CD4-positive, alpha-beta T cell treated with Interleukin-4 for 4 hours (primary cell): ENCODE measurements around the gene FBRSL1.
"Not testable (repeated sequence)": the region's sequence is repeated elsewhere in the genome, so short reads cannot be mapped to it uniquely, and the experiment has no call there.

Source experiments
- DNase-seq: peaks from one replicate; pipeline ENCODE4 v3.0.0-alpha.2; 2020

FBRSL1 gene

DNA sequence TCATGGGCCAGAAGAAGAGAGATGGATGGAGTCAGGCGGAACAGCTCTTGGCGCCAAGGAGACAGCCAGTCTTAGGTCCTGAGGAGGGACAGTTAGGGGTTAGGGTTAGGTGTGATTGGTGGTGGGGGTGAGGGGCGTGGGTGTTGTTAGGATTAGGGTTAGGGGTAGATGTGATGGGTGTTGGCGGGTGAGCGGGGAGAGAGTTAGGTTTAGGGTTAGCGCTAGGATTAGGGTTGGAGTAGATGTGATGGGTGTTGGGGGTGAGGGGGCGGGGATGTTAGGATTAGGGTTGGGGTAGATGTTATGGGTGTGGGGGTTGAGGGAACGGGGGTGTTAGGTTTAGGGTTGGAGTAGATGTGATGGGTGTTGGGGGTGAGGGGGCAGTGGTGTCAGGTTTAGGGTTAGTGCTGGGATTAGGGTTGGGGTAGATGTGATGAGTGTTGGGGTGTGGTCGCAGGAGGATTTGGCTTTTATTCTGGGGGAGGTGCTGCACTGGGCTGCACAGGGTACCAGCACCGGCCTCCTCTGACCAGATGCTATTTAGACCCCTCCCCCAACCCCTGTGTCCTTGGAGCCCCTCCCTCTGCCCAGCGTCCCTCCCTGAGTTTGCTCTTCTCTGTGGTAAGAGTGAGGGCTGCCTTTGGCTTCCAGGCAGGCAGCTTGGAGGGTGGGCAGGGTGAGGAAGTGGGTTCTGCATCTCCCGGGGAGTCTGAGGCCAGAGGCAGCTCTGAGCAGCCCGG is 35.6 kb upstream of the FBRSL1 start:
- DNase-seq, result no peak

DNA sequence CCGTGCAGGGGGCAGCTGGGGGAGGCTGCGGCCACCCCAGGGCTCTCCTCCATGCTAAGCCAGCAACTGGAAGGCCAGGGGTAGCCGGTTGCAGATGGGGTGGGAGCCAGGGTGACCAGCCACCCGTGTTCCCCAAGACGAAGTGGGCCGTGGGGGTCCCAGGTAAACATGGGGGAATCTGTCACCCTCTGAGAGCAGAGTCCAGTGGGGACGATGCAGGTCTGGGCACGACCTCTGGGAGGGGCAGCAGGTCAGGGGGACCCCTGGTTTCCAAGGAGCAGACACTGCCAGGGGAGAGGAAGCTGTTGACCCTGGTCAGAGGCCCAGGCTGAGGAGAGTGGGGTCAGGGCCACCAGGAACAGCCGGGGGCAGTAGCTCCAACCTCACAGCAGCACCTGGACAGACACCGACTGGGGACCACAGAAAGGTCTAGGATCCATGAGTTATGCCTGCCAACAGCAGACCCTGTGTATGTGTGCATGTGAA is 35.0 kb upstream of the FBRSL1 start:
- DNase-seq, result no peak

DNA sequence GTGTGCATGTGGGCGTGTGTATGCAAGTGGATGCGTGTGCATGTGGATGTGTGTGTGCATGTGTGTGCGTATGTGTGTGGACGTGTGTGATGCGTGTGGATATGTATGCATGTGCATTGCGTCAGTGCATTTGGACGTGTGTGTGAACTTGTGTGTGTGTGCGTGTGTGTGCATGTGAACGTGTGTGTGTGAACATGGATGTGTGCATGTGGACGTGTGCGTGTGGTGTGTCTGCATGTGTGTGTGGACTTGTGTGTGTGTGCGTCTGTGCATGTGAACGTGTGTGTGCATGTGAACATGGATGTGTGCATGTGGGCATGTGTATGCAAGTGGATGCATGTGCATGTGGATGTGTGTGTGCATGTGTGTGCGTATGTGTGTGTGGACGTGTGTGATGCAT is 34.4 kb upstream of the FBRSL1 start:
- no peak for DNase-seq

DNA sequence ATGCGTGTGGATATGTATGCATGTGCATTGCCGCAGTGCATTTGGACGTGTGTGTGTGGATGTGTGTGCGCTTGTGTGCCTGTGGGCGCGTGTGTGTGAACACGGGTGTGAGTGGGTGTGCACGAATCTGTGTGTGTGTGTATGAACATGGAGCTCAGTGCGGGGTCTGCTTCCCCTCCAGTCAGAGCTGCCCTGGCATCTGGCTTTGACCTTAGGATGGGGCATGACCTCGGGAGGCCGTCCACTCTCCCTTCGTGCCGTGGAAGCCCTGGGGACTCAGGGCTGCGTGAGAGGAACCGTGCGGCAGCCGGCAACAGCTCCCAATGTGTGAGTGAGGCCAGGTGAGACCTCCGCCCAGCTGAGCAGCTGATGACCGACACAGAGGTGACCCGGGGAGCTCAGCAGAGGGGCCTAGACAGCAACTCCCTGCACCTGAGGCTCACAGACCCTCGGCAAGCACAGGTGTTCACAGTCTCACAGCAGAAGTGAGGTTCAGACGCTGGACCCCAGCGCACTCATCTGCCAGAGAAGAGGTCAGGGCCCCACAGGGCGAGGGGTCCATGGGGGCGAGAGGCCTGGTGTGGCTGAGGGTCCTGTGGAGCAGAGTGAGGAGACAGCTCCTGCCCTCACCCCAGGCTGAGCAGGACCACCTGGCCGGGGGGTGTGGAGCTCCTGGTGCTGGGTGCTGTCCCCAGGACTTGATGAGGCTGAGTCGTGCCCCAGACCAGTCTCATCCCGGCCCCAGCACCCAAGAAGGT is 33.6 kb upstream of the FBRSL1 start:
- DNase-seq, result no peak

DNA sequence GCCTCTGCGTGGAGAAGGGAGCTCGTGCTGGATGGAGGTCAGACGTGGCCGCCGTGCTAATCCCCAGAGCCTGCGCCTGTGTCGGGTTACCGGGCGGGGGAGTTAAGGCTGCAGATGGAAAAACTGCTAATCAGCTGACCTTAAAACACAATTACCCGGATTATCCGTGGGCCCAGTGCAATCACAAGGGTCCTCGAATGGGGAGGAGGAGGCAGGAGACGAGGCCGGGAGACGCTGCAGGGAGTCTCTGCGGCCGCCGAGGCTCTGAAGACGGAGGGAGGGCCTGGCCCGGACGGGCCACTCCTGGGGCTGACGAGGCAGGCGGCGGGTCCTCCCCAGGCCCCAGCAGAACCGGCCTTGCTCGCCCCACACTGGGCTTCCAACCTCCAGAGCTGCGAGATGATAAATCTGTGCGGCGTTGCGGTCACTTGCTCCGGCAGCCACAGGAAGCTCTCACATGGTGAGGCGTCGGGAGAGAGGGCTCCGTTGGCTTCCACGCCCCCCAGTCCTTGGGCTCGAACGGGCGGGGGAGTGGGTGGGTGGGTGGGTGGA is 32.9 kb upstream of the FBRSL1 start:
- no peak for DNase-seq

GRCh38 chr12:132458441-132458840 is 31.5 kb upstream of the FBRSL1 start:
- DNase-seq, result no peak

GRCh38 chr12:132458846-132459641 is 30.9 kb upstream of the FBRSL1 start:
- DNase-seq, result no peak

DNA sequence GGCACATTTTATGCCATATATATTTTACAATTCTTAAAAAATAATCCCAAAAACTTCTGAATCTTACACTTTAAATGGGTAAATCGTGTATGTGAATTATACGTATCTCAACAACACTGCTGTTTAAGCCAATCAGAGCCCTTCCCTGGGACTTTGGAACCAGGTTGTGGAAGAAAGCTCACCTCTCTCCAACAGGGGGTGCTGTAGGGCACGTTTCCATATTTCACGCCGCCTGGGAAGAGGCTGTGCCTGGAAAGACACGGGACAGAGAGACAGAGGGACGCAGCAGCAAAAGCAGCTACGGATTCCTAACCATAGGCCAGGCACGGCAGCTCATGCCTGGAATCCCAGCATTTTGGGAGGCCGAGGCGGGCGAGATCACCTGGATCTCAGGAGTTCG is 29.4 kb upstream of the FBRSL1 start:
- DNase-seq, result no peak

GRCh38 chr12:132461526-132461925 is 28.4 kb upstream of the FBRSL1 start:
- no peak for DNase-seq

- no peak for DNase-seq
These were observed 27.2 kb upstream of the FBRSL1 start for GRCh38 chr12:132462788-132463187.

GRCh38 chr12:132463284-132463924 is 26.5 kb upstream of the FBRSL1 start:
- not testable (repeated sequence) for DNase-seq

DNA sequence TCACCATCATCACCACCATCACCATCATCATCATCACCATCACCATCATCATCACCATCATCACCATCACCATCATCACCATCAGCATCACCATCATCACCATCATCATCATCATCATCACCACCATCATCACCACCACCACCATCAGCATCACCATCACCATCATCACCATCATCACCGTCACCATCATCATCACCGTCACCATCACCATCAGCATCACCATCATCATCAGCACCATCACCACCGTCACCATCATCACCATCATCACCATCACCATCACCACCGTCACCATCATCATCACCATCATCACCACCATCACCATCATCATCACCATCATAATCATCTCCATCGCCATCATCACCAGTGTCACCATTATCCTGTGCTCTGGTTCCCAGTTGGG is 25.6 kb upstream of the FBRSL1 start:
- not testable (repeated sequence) for DNase-seq

- DNase-seq, result no peak
These were observed 25.1 kb upstream of the FBRSL1 start for GRCh38 chr12:132464820-132465219.

GRCh38 chr12:132465269-132466190 is 24.4 kb upstream of the FBRSL1 start:
- no peak for DNase-seq

DNA sequence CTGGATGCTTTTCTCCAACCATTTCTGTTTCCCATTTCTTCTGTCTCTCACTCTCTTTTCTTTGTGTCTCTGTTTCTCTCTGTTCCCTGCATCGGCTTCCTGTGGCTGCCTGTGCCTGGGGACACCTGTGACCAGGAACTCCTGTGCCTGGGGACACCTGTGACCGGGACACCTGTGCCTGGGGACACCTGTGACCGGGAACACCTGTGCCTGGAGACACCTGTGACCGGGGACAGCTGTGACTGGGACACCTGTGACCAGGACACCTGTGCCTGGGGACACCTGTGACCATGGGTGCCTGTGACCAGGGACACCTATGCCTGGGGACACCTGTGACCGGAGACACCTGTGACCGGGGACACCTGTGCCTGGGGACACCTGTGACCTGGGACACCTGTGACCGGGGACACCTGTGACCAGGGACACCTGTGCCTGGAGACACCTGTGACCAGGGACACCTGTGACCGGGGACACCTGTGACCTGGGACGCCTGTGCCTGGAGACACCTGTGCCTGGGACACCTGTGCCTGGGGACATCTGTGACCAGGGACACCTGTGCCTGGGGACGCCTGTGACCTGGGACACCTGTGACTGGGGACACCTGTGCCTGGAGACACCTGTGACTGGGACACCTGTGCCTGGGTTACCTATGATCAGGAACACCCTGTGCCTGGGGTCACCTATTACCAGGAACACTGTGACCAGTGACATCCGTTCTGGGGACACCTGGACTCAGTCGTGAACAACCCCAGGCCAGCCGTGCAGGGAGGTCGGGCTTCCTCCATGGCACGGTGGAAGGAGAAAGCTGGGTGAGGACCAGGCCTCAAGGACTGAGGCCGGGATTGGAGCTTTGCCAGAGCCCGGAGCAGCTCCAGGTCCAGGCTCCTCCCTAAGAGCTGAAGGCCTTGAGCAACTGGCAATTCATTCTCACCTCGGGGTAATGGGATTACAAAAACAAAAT is 23.4 kb upstream of the FBRSL1 start:
- DNase-seq, result no peak

DNA sequence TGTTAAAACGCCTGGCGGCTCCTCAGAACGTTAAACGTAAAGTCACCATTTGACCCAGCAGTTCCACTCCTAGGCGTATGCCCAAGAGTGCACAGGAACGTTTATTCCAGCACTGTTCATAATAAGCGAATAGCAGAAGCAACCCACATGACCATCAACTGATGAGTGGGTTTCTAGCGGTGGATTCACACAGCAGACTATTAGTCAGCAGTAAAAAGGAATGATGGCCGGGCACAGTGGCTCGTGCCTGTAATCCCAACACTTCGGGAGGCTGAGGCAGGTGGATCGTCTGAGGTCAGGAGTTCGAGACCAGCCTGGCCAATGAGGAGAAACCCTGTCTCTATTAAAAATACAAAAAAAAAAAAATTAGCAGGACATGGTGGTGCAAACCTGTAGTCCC is 22.4 kb upstream of the FBRSL1 start:
- DNase-seq, result no peak

DNA sequence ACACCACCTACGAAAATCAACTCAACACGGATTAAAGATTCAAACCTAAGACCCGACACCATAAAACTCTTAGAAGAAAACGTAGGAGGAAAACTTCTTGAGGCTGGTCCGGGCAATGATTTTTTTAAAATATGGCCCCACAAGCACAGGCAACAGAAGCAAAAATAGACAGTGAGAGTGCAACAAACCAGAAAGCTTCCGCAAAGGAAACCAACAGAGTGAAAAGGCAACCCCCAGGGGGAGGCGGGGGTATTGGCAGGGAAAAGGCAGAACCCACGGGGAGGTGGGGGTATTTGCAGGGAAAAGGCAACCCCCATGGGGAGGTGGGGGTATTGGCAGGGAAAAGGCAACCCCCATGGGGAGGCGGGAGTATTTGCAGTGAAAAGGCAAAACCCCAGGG is 20.5 kb upstream of the FBRSL1 start:
- no peak for DNase-seq

GRCh38 chr12:132470397-132470796 is 19.6 kb upstream of the FBRSL1 start:
- no peak for DNase-seq

- DNase-seq, result no peak
These were observed 18.7 kb upstream of the FBRSL1 start for GRCh38 chr12:132471011-132471857.
